H1 (cell line): ENCODE results near the gene RALGAPA2. TPM values are rescaled to one million over a fixed set of nuclear protein-coding genes. Genes with fewer than 3 reads are reported as not detected.

Source experiments
- CTCF ChIA-PET: fragments of 300-600 bp; sonication (Branson Sonifier 250); formaldehyde crosslinking; loops from one replicate; lab custom pipeline; 2021; ENCODE audit not compliant: partially characterized antibody; lab: Charles Lee
- POLR2A ChIA-PET: fragments of 300-600 bp; sonication (Branson Sonifier 250); formaldehyde crosslinking; loops from one replicate; lab custom pipeline; 2021; ENCODE audit warnings: inconsistent platforms; ENCODE audit not compliant: partially characterized antibody; lab: Charles Lee
- DNase-seq, 2 experiments: peaks; one replicate each; pipeline versions ENCODE4 v3.0.0 to v3.0.0-alpha.2; 2010 to 2022; ENCODE audit warnings: low spot score in 2 of 2, low read depth in 1 of 2, mixed read lengths in 1 of 2
- FAIRE-seq: peaks from 2 replicates; lab custom pipeline; 2011; peaks lifted over from hg19 to GRCh38; lab: Jason Lieb, UNC
- H2AFZ ChIP-seq: 2 replicates; pipeline ENCODE4 v1.8.1; 2012; ENCODE audit warnings: low read length, inconsistent platforms
- H2AK5ac ChIP-seq: 2 replicates; pipeline ENCODE4 v1.6.1; 2013; ENCODE audit warnings: low read depth, low read length
- H2BK120ac ChIP-seq: replicated peaks from 2 replicates; pipeline ENCODE3; 2013; ENCODE audit warnings: low read depth, low read length, inconsistent platforms
- H2BK12ac ChIP-seq: 2 replicates; pipeline ENCODE4 v1.6.1; 2013; ENCODE audit warnings: low read depth, low read length
- H2BK15ac ChIP-seq: 2 replicates; pipeline ENCODE4 v1.6.1; 2013; ENCODE audit warnings: low read length
- H2BK20ac ChIP-seq: 2 replicates; pipeline ENCODE4 v1.6.1; 2013; ENCODE audit warnings: low read length
- H2BK5ac ChIP-seq: 2 replicates; pipeline ENCODE4 v1.6.1; 2013; ENCODE audit warnings: low read depth, low read length
- H3K14ac ChIP-seq: 2 replicates; pipeline ENCODE4 v1.6.1; 2013; ENCODE audit warnings: inconsistent platforms; ENCODE audit not compliant: insufficient read length
- H3K18ac ChIP-seq: 2 replicates; pipeline ENCODE4 v1.6.1; 2013; ENCODE audit warnings: low read length; ENCODE audit errors: extremely low read depth
- H3K23ac ChIP-seq: 2 replicates; pipeline ENCODE4 v1.6.1; 2013; ENCODE audit warnings: inconsistent platforms; ENCODE audit not compliant: insufficient read length
- H3K23me2 ChIP-seq: 2 replicates; pipeline ENCODE4 v1.6.1; 2013; ENCODE audit warnings: low read depth, low read length
- H3K27ac ChIP-seq: 2 replicates; pipeline ENCODE4 v1.6.1; 2011; ENCODE audit warnings: low read depth, low read length, inconsistent platforms
- H3K27me3 ChIP-seq, 4 experiments: replicated peaks in 1 of 4; 1 replicate in 1 of 4; 2 replicates in 3 of 4; pipeline versions ENCODE4 v1.6.1 to v1.8.1; 2011 to 2013; ENCODE audit warnings: low read length in 3 of 4, mild to moderate bottlenecking in 3 of 4, inconsistent platforms in 2 of 4, mixed read lengths in 2 of 4, moderate library complexity in 1 of 4; ENCODE audit not compliant: control insufficient read depth in 3 of 4, insufficient read depth in 3 of 4; ENCODE audit errors: extremely low read depth in 1 of 4
- H3K36me3 ChIP-seq, 4 experiments: 2 replicates each; pipeline versions ENCODE4 v1.6.1 to v1.8.1; 2011 to 2013; ENCODE audit warnings: mild to moderate bottlenecking in 4 of 4, low read length in 3 of 4, moderate library complexity in 2 of 4, control low read depth in 1 of 4, inconsistent platforms in 1 of 4; ENCODE audit not compliant: insufficient read depth in 4 of 4, control insufficient read depth in 2 of 4
- H3K4ac ChIP-seq: replicated peaks from 2 replicates; pipeline ENCODE3; 2013; ENCODE audit warnings: low read length, low read depth, mixed read lengths, inconsistent platforms; ENCODE audit not compliant: insufficient read length
- H3K4me1 ChIP-seq, 4 experiments: replicated peaks in 1 of 4; 1 replicate in 1 of 4; 2 replicates in 3 of 4; pipeline versions ENCODE4 v1.6.1 to v1.8.1; 2011 to 2013; ENCODE audit warnings: low read length in 3 of 4, inconsistent platforms in 2 of 4, mixed read lengths in 1 of 4; ENCODE audit not compliant: insufficient read depth in 4 of 4, control insufficient read depth in 3 of 4
- H3K4me2 ChIP-seq, 2 experiments: 2 replicates each; pipeline versions ENCODE4 v1.6.1 to v1.8.1; 2011 to 2013; ENCODE audit warnings: low read depth in 2 of 2, low read length in 2 of 2, control low read depth in 1 of 2, inconsistent platforms in 1 of 2, mild to moderate bottlenecking in 1 of 2; ENCODE audit not compliant: insufficient read depth in 1 of 2
- H3K4me3 ChIP-seq, 4 experiments: fragments of 200-600, 300-600 bp in 1 of 4; sonication (generic), shearing (Covaris generic), sonication (Bioruptor Twin) in 1 of 4; 2 replicates each; pipeline versions ENCODE4 v1.5.1 to v1.8.1; 2011 to 2016; ENCODE audit warnings: low read length in 4 of 4, low read depth in 3 of 4, control low read depth in 2 of 4, inconsistent platforms in 2 of 4, mild to moderate bottlenecking in 2 of 4, mixed read lengths in 1 of 4, moderate library complexity in 1 of 4; ENCODE audit not compliant: insufficient read depth in 2 of 4; ENCODE audit errors: extremely low read depth in 1 of 4
- H3K56ac ChIP-seq: replicated peaks from 2 replicates; pipeline ENCODE3; 2013; ENCODE audit warnings: low read depth, mild to moderate bottlenecking, mixed read lengths, low read length, inconsistent platforms; ENCODE audit not compliant: insufficient read length
- H3K79me1 ChIP-seq: 2 replicates; pipeline ENCODE4 v1.6.1; 2013; ENCODE audit warnings: low read depth, low read length, control low read depth
- H3K79me2 ChIP-seq, 2 experiments: 2 replicates each; pipeline versions ENCODE4 v1.6.1 to v1.8.1; 2012 to 2013; ENCODE audit warnings: low read length in 2 of 2, mild to moderate bottlenecking in 2 of 2, inconsistent platforms in 1 of 2; ENCODE audit not compliant: insufficient read depth in 2 of 2, control insufficient read depth in 1 of 2
- H3K9ac ChIP-seq, 4 experiments: replicated peaks in 1 of 4; 1 replicate in 1 of 4; 2 replicates in 3 of 4; pipeline versions ENCODE4 v1.6.1 to v1.8.1; 2011 to 2013; ENCODE audit warnings: low read depth in 3 of 4, low read length in 3 of 4, control low read depth in 2 of 4, mild to moderate bottlenecking in 2 of 4, moderate library complexity in 2 of 4, inconsistent platforms in 1 of 4; ENCODE audit errors: extremely low read depth in 1 of 4
- H3K9me3 ChIP-seq, 2 experiments: 2 replicates each; pipeline versions ENCODE4 v1.6.1 to v1.8.1; 2012 to 2013; ENCODE audit warnings: mild to moderate bottlenecking in 2 of 2, moderate library complexity in 2 of 2, control low read depth in 1 of 2, inconsistent platforms in 1 of 2, low read depth in 1 of 2, low read length in 1 of 2, mixed read lengths in 1 of 2; ENCODE audit not compliant: insufficient read depth in 2 of 2
- H4K20me1 ChIP-seq, 2 experiments: replicated peaks in 1 of 2; 2 replicates each; pipeline versions ENCODE3 to v1.8.1; 2011 to 2013; ENCODE audit warnings: inconsistent platforms in 2 of 2, low read length in 2 of 2, mild to moderate bottlenecking in 1 of 2; ENCODE audit not compliant: insufficient read depth in 2 of 2, control insufficient read depth in 1 of 2
- H4K5ac ChIP-seq: 2 replicates; pipeline ENCODE4 v1.6.1; 2013; ENCODE audit warnings: low read length, low read depth, mixed read lengths, inconsistent platforms; ENCODE audit not compliant: insufficient read length
- H4K8ac ChIP-seq: 2 replicates; pipeline ENCODE4 v1.8.0; 2013; ENCODE audit warnings: mild to moderate bottlenecking, moderate library complexity, low read length, inconsistent platforms; ENCODE audit not compliant: insufficient read depth; ENCODE audit errors: extremely low read depth
- H4K91ac ChIP-seq: replicated peaks from 2 replicates; pipeline ENCODE3; 2013; ENCODE audit warnings: low read length, mixed read lengths, inconsistent platforms; ENCODE audit not compliant: insufficient read length
- RXRA ChIP-seq: IDR thresholded peaks from 2 replicates; pipeline ENCODE4 v1.6.1; 2011; ENCODE audit warnings: low read depth, mild to moderate bottlenecking, low read length, moderate library complexity; ENCODE audit not compliant: insufficient read depth
- ZNF274 ChIP-seq: IDR thresholded peaks from 2 replicates; pipeline ENCODE4 v1.7.0; 2012; ENCODE audit warnings: low read length, borderline replicate concordance; ENCODE audit errors: extremely low read depth
- WGBS, 2 experiments: shearing (Covaris generic) in 1 of 2; methylation state at CpG; one replicate each; pipeline versions ENCODE4 v1.1.6 to v1.1.7; 2013 to 2015; ENCODE audit warnings: low lambda C conversion rate in 2 of 2, mixed read lengths in 2 of 2, inconsistent platforms in 1 of 2, low coverage in 1 of 2, missing lambda C conversion rate in 1 of 2; ENCODE audit not compliant: insufficient replicate concordance in 2 of 2, insufficient coverage in 1 of 2, insufficient read length in 1 of 2; ENCODE audit errors: extremely low coverage in 1 of 2, missing lambda C conversion rate in 1 of 2; 5-methylcytosine and 5-hydroxymethylcytosine counted together
- polyA plus RNA-seq, 7 experiments: library from polyadenylated mRNA; depleted of rRNA in 3 of 7; stranded (reverse) in 5 of 7; unstranded in 2 of 7; fragments of >200 nt in 5 of 7; fragments of 200-250 nt in 2 of 7; gene quantifications; 1 replicate in 5 of 7; 2 replicates in 1 of 7; 4 replicates in 1 of 7; pipeline versions ENCODE4 v1.2.1 to v1.2.3, GENCODE V29; 2011 to 2013; ENCODE audit warnings: missing spikeins in 2 of 7, mixed read lengths in 2 of 7
- total RNA-seq: library from RNA; stranded (reverse); fragmentation: NEBNext Ultra II Directional; extraction: Animal tissue kit (Norgen Biotek cat#: 25700); gene quantifications from 2 replicates; pipeline ENCODE4 v1.2.1, GENCODE V29; 2021

The RALGAPA2 gene
- total and polyA plus RNA-seq, 2 of the 8 experiments (the other 6 are each of a cell fraction or from before 2014, with no cell fraction given), result 5.1 to 25.5 TPM

DNA sequence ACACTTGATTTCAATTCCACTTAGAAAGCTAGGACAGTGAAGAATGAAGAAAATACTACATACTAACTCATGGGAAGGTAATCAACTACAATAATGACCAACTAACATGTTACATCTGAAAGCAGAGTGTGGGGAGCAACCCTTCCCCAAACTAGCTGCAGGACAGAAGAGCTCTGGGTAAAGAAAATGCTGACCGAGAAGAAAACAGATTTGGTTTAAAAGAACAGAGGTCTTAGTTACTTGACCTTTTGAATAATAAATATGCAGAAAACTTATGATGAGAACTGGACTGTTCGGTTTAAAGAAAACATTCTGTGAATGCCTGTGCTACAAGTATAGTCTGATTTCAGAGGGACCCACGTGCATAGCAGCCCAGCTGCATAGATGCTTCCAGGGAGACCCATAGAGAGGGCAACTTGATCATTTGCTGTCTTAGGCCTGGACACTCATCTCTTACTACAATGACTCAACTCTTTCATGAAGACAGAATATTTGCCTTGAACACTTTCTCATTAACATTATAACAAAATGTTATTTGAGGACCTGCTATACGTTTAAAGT is 53.5 kb downstream of the RALGAPA2 start:
- no peaks in the 10 kb centered on the region for H3K36me3 ChIP-seq
- no peaks in the 10 kb centered on the region for H3K9me3 ChIP-seq
- H3K23me2 ChIP-seq, result no peaks in the 10 kb centered on the region; the same call in 1 of the 2 replicates
- H3K4me2 ChIP-seq, result no peak overlapping the region
- peaks cover 2% of the 10 kb centered on the region; the same call in 1 of the 2 replicates for H3K79me1 ChIP-seq
- H2BK120ac ChIP-seq, result no peak overlapping the region
- no peak overlapping the region for H2BK20ac ChIP-seq
- H2BK5ac ChIP-seq, result no peak overlapping the region
- H2AK5ac ChIP-seq, result no peak overlapping the region
- H4K20me1 ChIP-seq, result peaks cover 2% of the 10 kb centered on the region in 2 experiments
- H3K4me1 ChIP-seq, result no peaks in the 10 kb centered on the region; a peak in 1 of 7 replicates
- H2BK12ac ChIP-seq, result no peak overlapping the region
- FAIRE-seq, result no peak
- no peak overlapping the region for H4K8ac ChIP-seq
- no peak overlapping the region for H3K18ac ChIP-seq
- H3K4ac ChIP-seq, result no peak overlapping the region
- H2AFZ ChIP-seq, result no peak overlapping the region
- ChIA-PET POLR2A (interaction anchor here (0.8 kb wide), 1 partner anchor 14 kb away, joined by 4 read pairs; no protein-coding TSS in a partner anchor), CTCF (interaction anchor here (0.7 to 1.6 kb wide), 4 partner anchors 10 to 166 kb away, joined by 3 to 4 read pairs (median 4); no protein-coding TSS in a partner anchor)
- no peak for DNase-seq
- 0 out of 4 replicates have a peak, but pooled peaks cover 0 to 3% of the 10 kb centered on the region in 2 experiments for H3K79me2 ChIP-seq
- no peak overlapping the region for H3K14ac ChIP-seq
- no peak overlapping the region for H4K5ac ChIP-seq
- H3K4me3 ChIP-seq, result no peak overlapping the region
- H3K27ac ChIP-seq, result no peak overlapping the region
- no peak for TF ChIP-seq RXRA
- no peak for TF ChIP-seq ZNF274
- no peak overlapping the region for H3K56ac ChIP-seq
- H3K27me3 ChIP-seq, result no peaks in the 10 kb centered on the region
- no peak overlapping the region for H3K9ac ChIP-seq
- no peak overlapping the region for H2BK15ac ChIP-seq
- no peak overlapping the region for H4K91ac ChIP-seq
- no peak overlapping the region for H3K23ac ChIP-seq
- WGBS, 2 experiments, result 90% methylated on average over 4 of the region's 4 CpGs; no CpG with 5 or more reads in 1 of the 2 experiments
